ENCODE measurements around the gene RPL29.

- TF ChIP-seq CTCF (IDR thresholded peaks at IDR 0.05), result no peak
- no peak for TF ChIP-seq POLR2A (IDR thresholded peaks at IDR 0.05)
Measured at GRCh38 chr3:52007291-52007690, 11.6 kb upstream of the RPL29 start.

Measured in suprapubic skin (tissue), 3 donors.